ENCODE measurements around the gene KLK4. TPM values are rescaled to one million over a fixed set of nuclear protein-coding genes. Genes with fewer than 3 reads are reported as not detected.

The KLK4 gene
- total RNA-seq, result not detected
- polyA plus RNA-seq, result not detected
- 0 reads per million in 6 experiments for total RNA-seq

- Mint-ChIP-seq H3K9me3 (no peaks in the 10 kb centered on the region), H3K4me3 (peak within 1 kb of the TSS in 1 of 10 donors; percentile 12), H3K36me3 (no peaks in the 10 kb centered on the region), H3K27me3 (peaks cover 0 to 54% (median 38%) of the 10 kb centered on the region in 5 donors), H3K27ac (no peak within 1 kb of the TSS), H3K4me1 (peaks cover 3 to 17% (median 10%) of the 10 kb centered on the region in 4 donors)
- ATAC-seq (no peak), DNase-seq (no peak)
- POLR2A ChIA-PET, result no interaction called here
Measured at GRCh38 chr19:50911206-50912101, at the start of gene KLK4. TSS of gene KLK4 (minus strand) at chr19:50911395. CDS start at chr19:50910738, 657 bp downstream.

GRCh38 chr19:50959731-50960500, 48.7 kb upstream of the KLK4 start:
- ATAC-seq, result no peak
- no peak overlapping the region for H3K27ac Mint-ChIP-seq
- peaks cover 25 to 66% (median 56%) of the 10 kb centered on the region in 5 donors for H3K27me3 Mint-ChIP-seq
- POLR2A ChIA-PET, result no interaction called here
- no peak for DNase-seq
- H3K4me3 Mint-ChIP-seq, result no peak overlapping the region
- peaks cover 0 to 2% (median 0%) of the 10 kb centered on the region in 4 donors for H3K4me1 Mint-ChIP-seq
- H3K9me3 Mint-ChIP-seq, result peaks cover 0 to 41% (median 16%) of the 10 kb centered on the region in 9 donors
- peaks cover 2 to 6% (median 5%) of the 10 kb centered on the region in 3 donors for H3K36me3 Mint-ChIP-seq

- ATAC-seq (no peak), DNase-seq (no peak)
- H3K9me3 Mint-ChIP-seq, result peaks cover 0 to 23% (median 11%) of the 10 kb centered on the region in 9 donors
- POLR2A ChIA-PET, result no interaction called here
- H3K27ac Mint-ChIP-seq, result peak overlapping the region in 1 of 10 donors; percentile 61
- H3K27me3 Mint-ChIP-seq, result peaks cover 28 to 57% (median 48%) of the 10 kb centered on the region in 5 donors
- peaks cover 0 to 6% (median 0%) of the 10 kb centered on the region in 4 donors for H3K4me1 Mint-ChIP-seq
- H3K4me3 Mint-ChIP-seq, result no peak overlapping the region
- H3K36me3 Mint-ChIP-seq, result peaks cover 0 to 6% (median 5%) of the 10 kb centered on the region in 3 donors
Measured at GRCh38 chr19:50957587-50957986, 46.4 kb upstream of the KLK4 start.

- peaks cover 24 to 60% (median 46%) of the 10 kb centered on the region in 5 donors for H3K27me3 Mint-ChIP-seq
- peaks cover 0 to 9% (median 0%) of the 10 kb centered on the region in 4 donors for H3K4me1 Mint-ChIP-seq
- peaks cover 0 to 13% (median 0%) of the 10 kb centered on the region in 9 donors for H3K9me3 Mint-ChIP-seq
- ATAC-seq (no peak), DNase-seq (no peak)
- peaks cover 0 to 5% (median 5%) of the 10 kb centered on the region in 3 donors for H3K36me3 Mint-ChIP-seq
- POLR2A ChIA-PET, result no interaction called here
- peak within 1 kb of the TSS in 1 of 10 donors; percentile 69 for H3K27ac Mint-ChIP-seq
- no peak within 1 kb of the TSS for H3K4me3 Mint-ChIP-seq
Measured at GRCh38 chr19:50952910-50953309, 41.7 kb upstream of the KLK4 start, which contains the start of gene KLK5. TSS of gene KLK5 (minus strand) at chr19:50953038. CDS start at chr19:50952657, 381 bp downstream.

- H3K27ac Mint-ChIP-seq, result no peak overlapping the region
- peaks cover 0 to 5% (median 2%) of the 10 kb centered on the region in 3 donors for H3K36me3 Mint-ChIP-seq
- ATAC-seq (no peak), DNase-seq (no peak)
- H3K9me3 Mint-ChIP-seq, result peaks cover 0 to 9% (median 2%) of the 10 kb centered on the region in 9 donors
- peaks cover 0 to 9% (median 0%) of the 10 kb centered on the region in 4 donors for H3K4me1 Mint-ChIP-seq
- POLR2A ChIA-PET, result no interaction called here
- H3K4me3 Mint-ChIP-seq, result no peak overlapping the region
- peaks cover 21 to 67% (median 43%) of the 10 kb centered on the region in 5 donors for H3K27me3 Mint-ChIP-seq
Measured at GRCh38 chr19:50949861-50950260, 38.7 kb upstream of the KLK4 start.

- H3K27ac Mint-ChIP-seq, result no peak overlapping the region
- H3K27me3 Mint-ChIP-seq, result peaks cover 25 to 76% (median 44%) of the 10 kb centered on the region in 5 donors
- H3K4me3 Mint-ChIP-seq, result no peak overlapping the region
- H3K36me3 Mint-ChIP-seq, result peaks cover 0 to 6% (median 2%) of the 10 kb centered on the region in 3 donors
- peaks cover 0 to 9% (median 3%) of the 10 kb centered on the region in 9 donors for H3K9me3 Mint-ChIP-seq
- peaks cover 0 to 4% (median 0%) of the 10 kb centered on the region in 4 donors for H3K4me1 Mint-ChIP-seq
- ATAC-seq (no peak), DNase-seq (no peak)
- POLR2A ChIA-PET, result no interaction called here
Measured at GRCh38 chr19:50947123-50947522, 35.9 kb upstream of the KLK4 start.

GRCh38 chr19:50944795-50945194, 33.6 kb upstream of the KLK4 start:
- no peak for DNase-seq
- Mint-ChIP-seq H3K27me3 (peaks cover 20 to 77% (median 42%) of the 10 kb centered on the region in 5 donors), H3K4me3 (no peak overlapping the region), H3K36me3 (peaks cover 0 to 14% (median 0%) of the 10 kb centered on the region in 3 donors), H3K27ac (peak overlapping the region in 1 of 10 donors; percentile 80), H3K4me1 (no peaks in the 10 kb centered on the region), H3K9me3 (peaks cover 0 to 17% (median 6%) of the 10 kb centered on the region in 9 donors)
- no peak for ATAC-seq
- POLR2A ChIA-PET, result no interaction called here

- DNase-seq (no peak), ATAC-seq (no peak)
- no peak overlapping the region for H3K27ac Mint-ChIP-seq
- no peak overlapping the region for H3K4me3 Mint-ChIP-seq
- peaks cover 15 to 70% (median 36%) of the 10 kb centered on the region in 5 donors for H3K27me3 Mint-ChIP-seq
- peaks cover 0 to 16% (median 0%) of the 10 kb centered on the region in 3 donors for H3K36me3 Mint-ChIP-seq
- POLR2A ChIA-PET, result no interaction called here
- no peaks in the 10 kb centered on the region for H3K4me1 Mint-ChIP-seq
- peaks cover 0 to 25% (median 4%) of the 10 kb centered on the region in 9 donors for H3K9me3 Mint-ChIP-seq
Measured at GRCh38 chr19:50943074-50943828, 32.1 kb upstream of the KLK4 start.

- Mint-ChIP-seq H3K4me3 (no peak overlapping the region), H3K36me3 (peaks cover 0 to 16% (median 0%) of the 10 kb centered on the region in 3 donors), H3K4me1 (no peaks in the 10 kb centered on the region), H3K9me3 (peaks cover 0 to 21% (median 3%) of the 10 kb centered on the region in 9 donors), H3K27ac (no peak overlapping the region), H3K27me3 (peaks cover 19 to 68% (median 36%) of the 10 kb centered on the region in 5 donors)
- ATAC-seq (no peak), DNase-seq (no peak)
- POLR2A ChIA-PET, result no interaction called here
Measured at GRCh38 chr19:50939596-50939995, 28.4 kb upstream of the KLK4 start.

- Mint-ChIP-seq H3K27ac (no peak overlapping the region), H3K9me3 (no peaks in the 10 kb centered on the region), H3K4me1 (peaks cover 0 to 5% (median 3%) of the 10 kb centered on the region in 4 donors), H3K36me3 (no peaks in the 10 kb centered on the region), H3K27me3 (peaks cover 19 to 58% (median 34%) of the 10 kb centered on the region in 5 donors), H3K4me3 (no peak overlapping the region)
- no peak for DNase-seq
- POLR2A ChIA-PET, result no interaction called here
- ATAC-seq, result no peak
Measured at GRCh38 chr19:50933640-50934039, 22.4 kb upstream of the KLK4 start.

- DNase-seq (no peak), ATAC-seq (no peak)
- no peak overlapping the region for H3K27ac Mint-ChIP-seq
- H3K27me3 Mint-ChIP-seq, result peaks cover 19 to 60% (median 40%) of the 10 kb centered on the region in 5 donors
- POLR2A ChIA-PET, result no interaction called here
- no peak overlapping the region for H3K4me3 Mint-ChIP-seq
- H3K9me3 Mint-ChIP-seq, result no peaks in the 10 kb centered on the region
- H3K36me3 Mint-ChIP-seq, result no peaks in the 10 kb centered on the region
- H3K4me1 Mint-ChIP-seq, result peaks cover 0 to 5% (median 3%) of the 10 kb centered on the region in 4 donors
Measured at GRCh38 chr19:50932690-50933083, 21.5 kb upstream of the KLK4 start.
